ENCODE measurements around the gene NFIB.

Gene NFIB

GRCh38 chr9:14318934-14319580 is 5.1 kb upstream of the NFIB start:
- DNase-seq (ENCODE audit: low read depth) = no peak

GRCh38 chr9:14318361-14318760 is 4.4 kb upstream of the NFIB start:
- no peak for DNase-seq (ENCODE audit: low read depth)

GRCh38 chr9:14317667-14318320 is 3.9 kb upstream of the NFIB start:
- no peak for DNase-seq (ENCODE audit: low read depth)

GRCh38 chr9:14316602-14317300 is 2.8 kb upstream of the NFIB start:
- no peak for DNase-seq (ENCODE audit: low read depth)

GRCh38 chr9:14315875-14316601 is 2.1 kb upstream of the NFIB start:
- DNase-seq (ENCODE audit: low read depth) = no peak

- DNase-seq (ENCODE audit: low read depth) = no peak
These were observed 1.3 kb upstream of the NFIB start for GRCh38 chr9:14314929-14315874.

- no peak for DNase-seq (ENCODE audit: low read depth)
These were observed 535 bp upstream of the NFIB start for GRCh38 chr9:14314424-14314928.

GRCh38 chr9:14313378-14313940 is 482 bp downstream of the NFIB start:
- no peak for DNase-seq (ENCODE audit: low read depth)

GRCh38 chr9:14312719-14313377 is 1.1 kb downstream of the NFIB start:
- DNase-seq (ENCODE audit: low read depth) = no peak

GRCh38 chr9:14311956-14312685 is 1.8 kb downstream of the NFIB start:
- no peak for DNase-seq (ENCODE audit: low read depth)

- no peak for DNase-seq (ENCODE audit: low read depth)
These were observed 2.6 kb downstream of the NFIB start for GRCh38 chr9:14311171-14311949.

- DNase-seq (ENCODE audit: low read depth) = no peak
These were observed 3.6 kb downstream of the NFIB start for GRCh38 chr9:14310311-14310710.

GRCh38 chr9:14309403-14309802 is 4.5 kb downstream of the NFIB start:
- no peak for DNase-seq (ENCODE audit: low read depth)

GRCh38 chr9:14308853-14309145 is 5.1 kb downstream of the NFIB start:
- no peak for DNase-seq (ENCODE audit: low read depth)

- DNase-seq (ENCODE audit: low read depth) = no peak
These were observed 5.7 kb downstream of the NFIB start for GRCh38 chr9:14307989-14308852.

- no peak for DNase-seq (ENCODE audit: low read depth)
These were observed 7.0 kb downstream of the NFIB start for GRCh38 chr9:14306672-14307660.

- DNase-seq (ENCODE audit: low read depth) = no peak
These were observed 7.8 kb downstream of the NFIB start for GRCh38 chr9:14306188-14306587.

All from activated T-cell treated with anti-CD3 and anti-CD28 coated beads for 48 hours (primary cell).